Astrocyte (in vitro differentiated cells and primary cell): ENCODE data around the gene RPRD1B. TPM values are rescaled to one million over a fixed set of nuclear protein-coding genes. Genes with fewer than 3 reads are reported as not detected.

ENCODE experiments used
- DNase-seq: peaks from one replicate; pipeline ENCODE4 v3.0.0-alpha.2; 2010; ENCODE audit warnings: low read depth
- FAIRE-seq: peaks from 2 replicates; lab custom pipeline; 2011; peaks lifted over from hg19 to GRCh38; lab: Jason Lieb, UNC
- H2AFZ ChIP-seq: 2 replicates; pipeline ENCODE4 v1.6.0; 2012; ENCODE audit warnings: low read depth, low read length, inconsistent platforms
- H3K27ac ChIP-seq: 2 replicates; pipeline ENCODE4 v1.5.1; 2011; ENCODE audit warnings: low read depth, low read length, inconsistent platforms
- H3K27me3 ChIP-seq: 2 replicates; pipeline ENCODE4 v1.6.0; 2011; ENCODE audit warnings: low read length, inconsistent platforms; ENCODE audit not compliant: insufficient read depth
- H3K36me3 ChIP-seq: 2 replicates; pipeline ENCODE4 v1.5.1; 2011; ENCODE audit warnings: low read length, inconsistent platforms; ENCODE audit not compliant: insufficient read depth
- H3K4me1 ChIP-seq: 2 replicates; pipeline ENCODE4 v1.5.1; 2011; ENCODE audit warnings: low read length, inconsistent platforms; ENCODE audit not compliant: insufficient read depth
- H3K4me2 ChIP-seq: 2 replicates; pipeline ENCODE4 v1.6.0; 2012; ENCODE audit warnings: low read length, inconsistent platforms
- H3K4me3 ChIP-seq: 2 replicates; pipeline ENCODE4 v1.5.1; 2011; ENCODE audit warnings: low read depth, mild to moderate bottlenecking, low read length, inconsistent platforms; ENCODE audit not compliant: insufficient read depth
- H3K79me2 ChIP-seq: 2 replicates; pipeline ENCODE4 v1.6.0; 2012; ENCODE audit warnings: mild to moderate bottlenecking, low read length, inconsistent platforms; ENCODE audit not compliant: insufficient read depth
- H3K9ac ChIP-seq: 2 replicates; pipeline ENCODE4 v1.6.0; 2012; ENCODE audit warnings: mild to moderate bottlenecking, low read length, inconsistent platforms
- H3K9me3 ChIP-seq: 2 replicates; pipeline ENCODE4 v1.5.1; 2012; ENCODE audit warnings: low read depth, mild to moderate bottlenecking, low read length, inconsistent platforms; ENCODE audit not compliant: insufficient read depth
- H4K20me1 ChIP-seq: 2 replicates; pipeline ENCODE4 v1.6.0; 2012; ENCODE audit warnings: low read length, inconsistent platforms; ENCODE audit not compliant: insufficient read depth
- H3K27ac Mint-ChIP-seq: one replicate; pipeline ENCODE4 v1.8.0; 2021; ENCODE audit warnings: mild to moderate bottlenecking, mixed read lengths; ENCODE audit not compliant: unreplicated experiment
- H3K27me3 Mint-ChIP-seq: one replicate; pipeline ENCODE4 v1.8.0; 2021; ENCODE audit warnings: low read depth, mixed read lengths; ENCODE audit not compliant: unreplicated experiment
- H3K36me3 Mint-ChIP-seq: one replicate; pipeline ENCODE4 v1.8.0; 2021; ENCODE audit warnings: low read depth, mixed read lengths; ENCODE audit not compliant: unreplicated experiment
- H3K4me1 Mint-ChIP-seq: one replicate; pipeline ENCODE4 v1.8.0; 2021; ENCODE audit warnings: low read depth, mixed read lengths; ENCODE audit not compliant: unreplicated experiment
- H3K4me3 Mint-ChIP-seq: one replicate; pipeline ENCODE4 v1.8.0; 2021; ENCODE audit warnings: mild to moderate bottlenecking, moderate library complexity, mixed read lengths; ENCODE audit not compliant: unreplicated experiment
- H3K9me3 Mint-ChIP-seq: one replicate; pipeline ENCODE4 v1.8.0; 2021; ENCODE audit warnings: mild to moderate bottlenecking, mixed read lengths; ENCODE audit not compliant: unreplicated experiment
- CTCF ChIP-seq: IDR thresholded peaks from 2 replicates; pipeline ENCODE4 v1.5.1; 2011; ENCODE audit warnings: low read depth, mild to moderate bottlenecking, inconsistent platforms, low read length, moderate library complexity; ENCODE audit not compliant: insufficient read depth
- EZH2 ChIP-seq: IDR thresholded peaks from 2 replicates; pipeline ENCODE4 v1.6.1; 2012; ENCODE audit warnings: mild to moderate bottlenecking, low read length, inconsistent platforms; ENCODE audit not compliant: insufficient read depth
- total RNA-seq: library from RNA; stranded (reverse); gene quantifications from 2 replicates; pipeline ENCODE4 v1.2.1, GENCODE V29; 2021

RPRD1B gene
- total RNA-seq, 1 donor from 2014 or later, result 20.7 TPM

GRCh38 chr20:38126932-38127621 is 93.5 kb downstream of the RPRD1B start:
- peaks cover 2% of the 10 kb centered on the region for H3K36me3 Mint-ChIP-seq
- H3K9ac ChIP-seq, result peak overlapping the region; percentile 4
- H3K27ac ChIP-seq, result peak overlapping the region; percentile 17
- H3K4me2 ChIP-seq, result peak overlapping the region; percentile 37
- peaks cover 24% of the 10 kb centered on the region for H3K4me1 Mint-ChIP-seq
- H3K79me2 ChIP-seq, result no peaks in the 10 kb centered on the region
- H4K20me1 ChIP-seq, result no peaks in the 10 kb centered on the region
- peak; percentile 89 for DNase-seq
- H3K9me3 ChIP-seq, result no peaks in the 10 kb centered on the region
- no peak for FAIRE-seq
- peaks cover 39% of the 10 kb centered on the region for H3K4me1 ChIP-seq
- no peak overlapping the region for H2AFZ ChIP-seq
- H3K4me3 Mint-ChIP-seq, result no peak overlapping the region
- peaks cover 4% of the 10 kb centered on the region for H3K36me3 ChIP-seq
- H3K27ac Mint-ChIP-seq, result peak overlapping the region; percentile 38
- peaks cover 2% of the 10 kb centered on the region for H3K27me3 Mint-ChIP-seq
- no peaks in the 10 kb centered on the region for H3K9me3 Mint-ChIP-seq
- no peaks in the 10 kb centered on the region for H3K27me3 ChIP-seq
- no peak for TF ChIP-seq CTCF
- no peak for TF ChIP-seq EZH2
- H3K4me3 ChIP-seq, result no peak overlapping the region

- peaks cover 2% of the 10 kb centered on the region for H3K36me3 Mint-ChIP-seq
Observed at GRCh38 chr20:38127920-38128528, 94.5 kb downstream of the RPRD1B start.

More at GRCh38 chr20:38127920-38128528, 94.5 kb downstream of the RPRD1B start:
- Histone ChIP-seq H3K4me1 (peaks cover 35% of the 10 kb centered on the region), H4K20me1 (no peaks in the 10 kb centered on the region), H3K27me3 (no peaks in the 10 kb centered on the region), H3K9me3 (no peaks in the 10 kb centered on the region), H3K27ac (no peak overlapping the region), H2AFZ (no peak overlapping the region), H3K4me3 (no peak overlapping the region), H3K9ac (no peak overlapping the region), H3K4me2 (no peak overlapping the region), H3K36me3 (peaks cover 8% of the 10 kb centered on the region), H3K79me2 (no peaks in the 10 kb centered on the region)
- Mint-ChIP-seq H3K4me3 (no peak overlapping the region), H3K9me3 (no peaks in the 10 kb centered on the region), H3K4me1 (peaks cover 18% of the 10 kb centered on the region), H3K27me3 (peaks cover 2% of the 10 kb centered on the region), H3K27ac (peak overlapping the region; percentile 78)
- FAIRE-seq, result no peak
- TF ChIP-seq EZH2, result no peak
- no peak for TF ChIP-seq CTCF
- DNase-seq, result no peak
